SK-N-SH treated with all-trans-retinoic acid at 6 μM for 48 hours (cell line): ENCODE data around the gene BATF2.

ENCODE experiments used
- CSDC2 ChIP-seq: fragments of 250-450 bp; sonication (Bioruptor Pico); IDR thresholded peaks from 2 replicates; pipeline ENCODE4 v1.5.0; 2020; ENCODE audit warnings: mild to moderate bottlenecking, moderate library complexity
- ZFP3 ChIP-seq: fragments of 250-450 bp; sonication (Bioruptor Pico); IDR thresholded peaks from 2 replicates; pipeline ENCODE4 v1.5.0; 2020; ENCODE audit warnings: mild to moderate bottlenecking, moderate library complexity
- ZFP30 ChIP-seq: fragments of 450-650 bp; formaldehyde crosslinking; IDR thresholded peaks from 2 replicates; pipeline ENCODE4 v1.5.0; 2022; ENCODE audit warnings: mild to moderate bottlenecking, moderate library complexity

- no peak for TF ChIP-seq ZFP30 (CRISPR knock-in tag)
- TF ChIP-seq CSDC2 = no peak
- TF ChIP-seq ZFP3 = no peak
Observed at GRCh38 chr11:65019824-65020223, 23.1 kb upstream of the BATF2 start.
